HepG2 (cell line): ENCODE results near the gene GNGT2. TPM values are rescaled to one million over a fixed set of nuclear protein-coding genes. Genes with fewer than 3 reads are reported as not detected.
A peak's percentile ranks its signal among the peaks of the same experiment; 100 is the strongest.

Experiments used
- ATF7-NPFF ChIP-seq: sonication (generic); formaldehyde crosslinking; IDR thresholded peaks from 2 replicates; pipeline ENCODE4 v1.8.1; 2023; ENCODE audit warnings: mild to moderate bottlenecking, low read depth, missing genetic modification reagents, moderate library complexity
- ELF1 ChIP-seq: sonication (generic); formaldehyde crosslinking; IDR thresholded peaks from 2 replicates; pipeline ENCODE4 v1.4.0; 2020; ENCODE audit warnings: missing genetic modification reagents
- EZH2 ChIP-seq: conservative IDR thresholded peaks from 2 replicates; pipeline ENCODE4 v1.6.1; 2012; ENCODE audit warnings: mild to moderate bottlenecking, low read depth, low read length, moderate library complexity
- HNF4A ChIP-seq: sonication (generic); formaldehyde crosslinking; IDR thresholded peaks from 2 replicates; pipeline ENCODE4 v1.4.0; 2020; ENCODE audit warnings: missing genetic modification reagents
- MAZ ChIP-seq, 2 experiments: sonication (generic) in 1 of 2; formaldehyde crosslinking in 1 of 2; IDR thresholded peaks; 2 replicates each; pipeline versions ENCODE4 v1.5.0 to v1.6.1; 2012 to 2020; ENCODE audit warnings: low read depth in 2 of 2, mild to moderate bottlenecking in 2 of 2, borderline replicate concordance in 1 of 2, improper control_type of control experiment in 1 of 2, low read length in 1 of 2, missing genetic modification reagents in 1 of 2, moderate library complexity in 1 of 2
- MEIS2 ChIP-seq: sonication (generic); formaldehyde crosslinking; IDR thresholded peaks from 2 replicates; pipeline ENCODE4 v1.9.0; 2021; ENCODE audit warnings: mild to moderate bottlenecking, missing genetic modification reagents
- NFE2L2 ChIP-seq: fragments of 150-350 bp; IDR thresholded peaks from 2 replicates; pipeline ENCODE4 v1.6.1; 2014; ENCODE audit warnings: low read length
- NR2C2 ChIP-seq: sonication (generic); formaldehyde crosslinking; IDR thresholded peaks from 2 replicates; pipeline ENCODE4 v1.4.0; 2020; ENCODE audit warnings: missing genetic modification reagents, mild to moderate bottlenecking, moderate library complexity, borderline replicate concordance
- TARDBP ChIP-seq: sonication (generic); formaldehyde crosslinking; IDR thresholded peaks from 2 replicates; pipeline ENCODE4 v1.8.0; 2022; ENCODE audit warnings: mild to moderate bottlenecking, missing genetic modification reagents
- ZBTB42 ChIP-seq: sonication (generic); formaldehyde crosslinking; IDR thresholded peaks from 2 replicates; pipeline ENCODE4 v1.5.0; 2020; ENCODE audit warnings: mild to moderate bottlenecking, missing genetic modification reagents
- ZNF724P ChIP-seq: sonication (generic); formaldehyde crosslinking; IDR thresholded peaks from 2 replicates; pipeline ENCODE4 v1.8.0; 2022; ENCODE audit warnings: missing genetic modification reagents, borderline replicate concordance
- ZNF841 ChIP-seq: sonication (generic); formaldehyde crosslinking; IDR thresholded peaks from 2 replicates; pipeline ENCODE4 v1.8.1; 2023; ENCODE audit warnings: missing genetic modification reagents, borderline replicate concordance
- polyA plus RNA-seq, 8 experiments: library from polyadenylated mRNA; depleted of rRNA in 3 of 8; stranded (reverse) in 7 of 8; unstranded in 1 of 8; fragments of >200 nt; fragmentation: Illumina TruSeq in 4 of 8; extraction: Trizol in 4 of 8; gene quantifications; 2 replicates each; pipeline versions ENCODE4 v1.2.1 to v1.2.3, GENCODE V29; 2011 to 2016; ENCODE audit warnings: low read depth in 4 of 8, missing spikeins in 1 of 8, mixed read lengths in 1 of 8; ENCODE audit not compliant: insufficient read depth in 1 of 8
- total RNA-seq, 5 experiments: library from RNA; depleted of rRNA; stranded (reverse); fragments of >200 nt; fragmentation: Illumina TruSeq; extraction: Trizol; gene quantifications; 2 replicates each; pipeline ENCODE4 v1.2.3, GENCODE V29; 2016; ENCODE audit warnings: low read depth in 1 of 5
- TF ChIP-seq, protein P1 (sequence below): sonication (generic); formaldehyde crosslinking; IDR thresholded peaks from 2 replicates; pipeline ENCODE4 v1.5.0; 2020; ENCODE audit warnings: missing genetic modification reagents
- TF ChIP-seq, protein P2 (sequence below): sonication (generic); formaldehyde crosslinking; IDR thresholded peaks from 2 replicates; pipeline ENCODE4 v1.8.1; 2023; ENCODE audit warnings: mild to moderate bottlenecking, moderate library complexity, missing genetic modification reagents
- TF ChIP-seq, protein P3 (sequence below): sonication (generic); formaldehyde crosslinking; IDR thresholded peaks from 2 replicates; pipeline ENCODE4 v1.5.1; 2020; ENCODE audit warnings: missing genetic modification reagents, mild to moderate bottlenecking, borderline replicate concordance
- TF ChIP-seq, protein P4 (sequence below): sonication (generic); formaldehyde crosslinking; conservative IDR thresholded peaks from 2 replicates; pipeline ENCODE4 v1.8.0; 2022; ENCODE audit warnings: missing genetic modification reagents
- TF ChIP-seq, protein P5 (sequence below): sonication (generic); formaldehyde crosslinking; IDR thresholded peaks from 2 replicates; pipeline ENCODE4 v1.9.0; 2021; ENCODE audit warnings: missing genetic modification reagents, borderline replicate concordance

Gene GNGT2
- total and polyA plus RNA-seq, 2 of the 13 experiments (the other 11 are each of a cell fraction or from before 2014, with no cell fraction given) = not detected

DNA sequence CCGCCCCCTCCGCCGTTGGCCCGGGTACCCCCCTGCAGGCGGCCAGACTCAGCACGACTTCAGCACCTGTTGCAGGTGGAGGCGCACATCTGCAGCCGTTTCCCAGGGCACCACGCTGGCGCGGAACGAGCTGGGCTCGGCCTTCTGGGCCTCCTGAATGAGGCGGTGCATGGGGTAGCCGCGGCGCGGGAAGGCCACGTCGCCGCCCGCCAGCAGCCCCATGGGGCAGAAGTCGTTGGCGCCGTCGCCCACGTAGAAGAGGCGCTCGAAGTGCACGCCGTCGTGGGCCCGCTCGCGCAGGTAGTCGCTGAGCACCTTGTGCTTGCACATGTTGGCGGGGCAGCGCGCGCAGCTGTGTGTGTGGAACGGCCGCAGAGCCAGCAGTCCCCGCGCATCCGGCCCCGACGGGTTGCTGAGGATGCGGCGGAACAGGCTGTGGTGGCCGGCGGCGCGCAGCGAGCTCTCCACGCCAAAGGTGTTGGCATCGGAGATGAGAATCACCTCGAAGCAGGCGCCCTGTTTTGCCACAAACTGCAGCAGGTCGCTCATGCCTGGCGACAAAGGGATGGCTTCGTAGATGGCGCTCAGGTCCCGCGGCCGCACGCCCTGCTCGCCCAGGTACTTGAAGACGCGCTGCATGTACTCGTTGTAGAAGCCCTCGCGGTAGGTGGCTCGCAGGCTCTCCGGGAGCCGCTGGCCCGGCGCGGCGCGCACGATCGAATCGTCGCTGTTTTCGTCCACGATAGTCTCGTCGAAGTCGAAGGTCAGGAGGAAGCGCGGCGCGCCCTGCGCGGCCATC, 14.0 kb upstream of the GNGT2 start (continued):
- TF ChIP-seq, protein P1, sequence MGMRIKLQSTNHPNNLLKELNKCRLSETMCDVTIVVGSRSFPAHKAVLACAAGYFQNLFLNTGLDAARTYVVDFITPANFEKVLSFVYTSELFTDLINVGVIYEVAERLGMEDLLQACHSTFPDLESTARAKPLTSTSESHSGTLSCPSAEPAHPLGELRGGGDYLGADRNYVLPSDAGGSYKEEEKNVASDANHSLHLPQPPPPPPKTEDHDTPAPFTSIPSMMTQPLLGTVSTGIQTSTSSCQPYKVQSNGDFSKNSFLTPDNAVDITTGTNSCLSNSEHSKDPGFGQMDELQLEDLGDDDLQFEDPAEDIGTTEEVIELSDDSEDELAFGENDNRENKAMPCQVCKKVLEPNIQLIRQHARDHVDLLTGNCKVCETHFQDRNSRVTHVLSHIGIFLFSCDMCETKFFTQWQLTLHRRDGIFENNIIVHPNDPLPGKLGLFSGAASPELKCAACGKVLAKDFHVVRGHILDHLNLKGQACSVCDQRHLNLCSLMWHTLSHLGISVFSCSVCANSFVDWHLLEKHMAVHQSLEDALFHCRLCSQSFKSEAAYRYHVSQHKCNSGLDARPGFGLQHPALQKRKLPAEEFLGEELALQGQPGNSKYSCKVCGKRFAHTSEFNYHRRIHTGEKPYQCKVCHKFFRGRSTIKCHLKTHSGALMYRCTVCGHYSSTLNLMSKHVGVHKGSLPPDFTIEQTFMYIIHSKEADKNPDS = no peak
- no peak for TF ChIP-seq TARDBP (CRISPR knock-in tag)
- TF ChIP-seq ELF1 = no peak
- TF ChIP-seq ATF7-NPFF = 0 out of 2 replicates have a peak, but pooled peaks have one; percentile 43
- TF ChIP-seq NFE2L2 = no peak
- TF ChIP-seq, protein P2, sequence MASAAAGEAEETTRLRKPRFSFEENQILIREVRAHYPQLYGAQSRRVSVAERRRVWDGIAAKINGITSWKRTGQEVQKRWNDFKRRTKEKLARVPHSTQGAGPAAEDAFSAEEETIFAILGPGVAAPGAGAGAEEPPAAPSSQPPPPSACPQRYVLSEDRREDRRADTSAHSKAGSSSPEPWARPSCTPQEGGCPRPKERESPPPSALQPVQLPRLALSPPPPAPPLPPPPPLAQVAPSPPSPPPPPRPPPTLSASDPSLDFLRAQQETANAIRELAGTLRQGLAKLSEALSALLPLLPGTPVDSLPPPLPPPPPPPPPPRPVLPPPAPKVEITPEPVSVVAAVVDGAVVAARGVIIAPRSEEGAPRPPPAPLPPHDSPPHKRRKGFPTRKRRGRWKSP (CRISPR knock-in tag) = no peak
- 0 out of 2 replicates have a peak, but pooled peaks have one; percentile 45 for TF ChIP-seq EZH2
- TF ChIP-seq, protein P3, sequence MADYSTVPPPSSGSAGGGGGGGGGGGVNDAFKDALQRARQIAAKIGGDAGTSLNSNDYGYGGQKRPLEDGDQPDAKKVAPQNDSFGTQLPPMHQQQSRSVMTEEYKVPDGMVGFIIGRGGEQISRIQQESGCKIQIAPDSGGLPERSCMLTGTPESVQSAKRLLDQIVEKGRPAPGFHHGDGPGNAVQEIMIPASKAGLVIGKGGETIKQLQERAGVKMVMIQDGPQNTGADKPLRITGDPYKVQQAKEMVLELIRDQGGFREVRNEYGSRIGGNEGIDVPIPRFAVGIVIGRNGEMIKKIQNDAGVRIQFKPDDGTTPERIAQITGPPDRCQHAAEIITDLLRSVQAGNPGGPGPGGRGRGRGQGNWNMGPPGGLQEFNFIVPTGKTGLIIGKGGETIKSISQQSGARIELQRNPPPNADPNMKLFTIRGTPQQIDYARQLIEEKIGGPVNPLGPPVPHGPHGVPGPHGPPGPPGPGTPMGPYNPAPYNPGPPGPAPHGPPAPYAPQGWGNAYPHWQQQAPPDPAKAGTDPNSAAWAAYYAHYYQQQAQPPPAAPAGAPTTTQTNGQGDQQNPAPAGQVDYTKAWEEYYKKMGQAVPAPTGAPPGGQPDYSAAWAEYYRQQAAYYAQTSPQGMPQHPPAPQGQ (CRISPR knock-in tag) = no peak
- no peak for TF ChIP-seq NR2C2 (CRISPR knock-in tag)
- TF ChIP-seq ZNF841 (CRISPR knock-in tag) = no peak
- no peak for TF ChIP-seq ZBTB42 (CRISPR knock-in tag)
- TF ChIP-seq ZNF724P (CRISPR knock-in tag) = peak; percentile 57; the same call in 1 of the 2 replicates
- TF ChIP-seq MEIS2 (CRISPR knock-in tag) = no peak
- TF ChIP-seq, protein P4, sequence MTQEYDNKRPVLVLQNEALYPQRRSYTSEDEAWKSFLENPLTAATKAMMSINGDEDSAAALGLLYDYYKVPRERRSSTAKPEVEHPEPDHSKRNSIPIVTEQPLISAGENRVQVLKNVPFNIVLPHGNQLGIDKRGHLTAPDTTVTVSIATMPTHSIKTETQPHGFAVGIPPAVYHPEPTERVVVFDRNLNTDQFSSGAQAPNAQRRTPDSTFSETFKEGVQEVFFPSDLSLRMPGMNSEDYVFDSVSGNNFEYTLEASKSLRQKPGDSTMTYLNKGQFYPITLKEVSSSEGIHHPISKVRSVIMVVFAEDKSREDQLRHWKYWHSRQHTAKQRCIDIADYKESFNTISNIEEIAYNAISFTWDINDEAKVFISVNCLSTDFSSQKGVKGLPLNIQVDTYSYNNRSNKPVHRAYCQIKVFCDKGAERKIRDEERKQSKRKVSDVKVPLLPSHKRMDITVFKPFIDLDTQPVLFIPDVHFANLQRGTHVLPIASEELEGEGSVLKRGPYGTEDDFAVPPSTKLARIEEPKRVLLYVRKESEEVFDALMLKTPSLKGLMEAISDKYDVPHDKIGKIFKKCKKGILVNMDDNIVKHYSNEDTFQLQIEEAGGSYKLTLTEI = no peak
- TF ChIP-seq, protein P5, sequence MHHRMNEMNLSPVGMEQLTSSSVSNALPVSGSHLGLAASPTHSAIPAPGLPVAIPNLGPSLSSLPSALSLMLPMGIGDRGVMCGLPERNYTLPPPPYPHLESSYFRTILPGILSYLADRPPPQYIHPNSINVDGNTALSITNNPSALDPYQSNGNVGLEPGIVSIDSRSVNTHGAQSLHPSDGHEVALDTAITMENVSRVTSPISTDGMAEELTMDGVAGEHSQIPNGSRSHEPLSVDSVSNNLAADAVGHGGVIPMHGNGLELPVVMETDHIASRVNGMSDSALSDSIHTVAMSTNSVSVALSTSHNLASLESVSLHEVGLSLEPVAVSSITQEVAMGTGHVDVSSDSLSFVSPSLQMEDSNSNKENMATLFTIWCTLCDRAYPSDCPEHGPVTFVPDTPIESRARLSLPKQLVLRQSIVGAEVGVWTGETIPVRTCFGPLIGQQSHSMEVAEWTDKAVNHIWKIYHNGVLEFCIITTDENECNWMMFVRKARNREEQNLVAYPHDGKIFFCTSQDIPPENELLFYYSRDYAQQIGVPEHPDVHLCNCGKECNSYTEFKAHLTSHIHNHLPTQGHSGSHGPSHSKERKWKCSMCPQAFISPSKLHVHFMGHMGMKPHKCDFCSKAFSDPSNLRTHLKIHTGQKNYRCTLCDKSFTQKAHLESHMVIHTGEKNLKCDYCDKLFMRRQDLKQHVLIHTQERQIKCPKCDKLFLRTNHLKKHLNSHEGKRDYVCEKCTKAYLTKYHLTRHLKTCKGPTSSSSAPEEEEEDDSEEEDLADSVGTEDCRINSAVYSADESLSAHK (CRISPR knock-in tag) = no peak
- no peak for TF ChIP-seq HNF4A (CRISPR knock-in tag)
- TF ChIP-seq MAZ (IDR thresholded peaks at IDR 0.05; ENCODE audit: borderline replicate concordance, low read depth, low read length) = no peak
- no peak for TF ChIP-seq MAZ (CRISPR knock-in tag; IDR thresholded peaks at IDR 0.05; ENCODE audit: low read depth)
